ENCODE measurements around the gene CCDC33. TPM values are rescaled to one million over a fixed set of nuclear protein-coding genes. Genes with fewer than 3 reads are reported as not detected.

The CCDC33 gene
- total and polyA plus RNA-seq, 10 of the 15 experiments (the other 5 are each of a cell fraction or from before 2014, with no cell fraction given), result 0.57 to 5.8 (median 4.3) TPM

DNA sequence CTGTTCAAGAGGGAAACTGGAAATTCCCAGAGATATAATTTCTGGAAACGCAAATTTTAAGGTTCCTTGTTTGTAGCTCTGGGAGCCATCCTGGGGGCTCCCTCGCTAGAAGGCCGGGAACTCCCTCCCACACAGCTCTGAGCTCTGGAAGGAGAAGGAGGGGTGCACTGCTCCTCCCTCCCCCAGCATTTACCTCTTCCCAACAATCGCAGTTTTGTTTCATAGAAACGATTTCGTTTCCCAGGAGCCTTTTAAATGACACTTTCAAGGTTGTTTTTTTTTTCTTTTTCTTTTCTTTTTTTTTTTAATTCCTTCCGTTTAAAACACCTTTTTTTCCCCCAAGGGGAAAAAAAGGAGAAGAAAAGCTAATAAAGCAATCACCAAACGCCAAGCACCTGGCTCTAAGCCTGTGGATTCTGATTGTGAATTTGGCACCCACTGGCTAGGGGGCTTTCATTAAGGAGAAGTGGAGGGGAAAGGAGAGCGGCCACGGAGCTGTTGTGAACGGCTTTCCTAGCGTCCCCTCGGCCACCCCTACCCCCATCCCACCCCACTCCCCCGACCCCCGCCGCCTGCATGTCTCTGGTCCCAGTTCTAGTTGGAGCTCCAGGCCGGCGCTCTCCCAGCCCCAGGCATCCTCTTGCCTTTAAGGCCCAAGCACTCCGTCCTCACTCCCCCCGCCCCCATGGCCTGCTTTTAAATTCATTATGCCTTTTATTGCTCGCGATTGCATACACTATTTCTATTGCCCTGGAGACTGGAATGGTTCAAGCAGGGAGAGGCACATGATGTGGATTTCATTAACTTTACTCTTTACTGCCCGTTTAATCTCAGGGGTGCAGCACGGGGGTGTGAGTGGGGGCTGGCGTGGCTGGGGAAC lies 13.6 kb upstream of the CCDC33 start:
- SMC1A ChIA-PET (ENCODE audit: uncharacterized antibody, unreplicated experiment), result no interaction called here
- no peaks in the 10 kb centered on the region for H3K9me3 ChIP-seq (replicated peaks; ENCODE audit: control insufficient read depth, insufficient read depth, low read length)
- no TSS peak for BruUV-seq (replicated peaks)
- WGBS (ENCODE audit: insufficient coverage, insufficient replicate concordance, low lambda C conversion rate, missing lambda C conversion rate), result 14% methylated on average over 19 of the region's 25 CpGs
- H3K79me2 ChIP-seq (ENCODE audit: control insufficient read depth, insufficient read depth, low read length), result no peaks in the 10 kb centered on the region
- no peak overlapping the region for H2AFZ ChIP-seq (ENCODE audit: control insufficient read depth, low read depth, low read length)
- in situ Hi-C loops (cut with MboI), result no loop called here
- DNase-seq (ENCODE audit: low read depth, low spot score) (no peak), FAIRE-seq (no peak), ATAC-seq (no peak)
- no peak overlapping the region for H3K4me2 ChIP-seq (ENCODE audit: control insufficient read depth, insufficient read depth)
- peaks cover 0 to 11% of the 10 kb centered on the region in 2 experiments; a peak in 3 of 4 replicates for H3K27me3 ChIP-seq (replicated peaks in 1 of 2; ENCODE audit: control insufficient read depth in 2 of 2, insufficient read depth in 2 of 2, low read length in 1 of 2)
- H3K4me3 ChIP-seq, result no peak overlapping the region
- no peak overlapping the region for H3K9ac ChIP-seq (ENCODE audit: control insufficient read depth, insufficient read depth, low read length)
- no peak for TF ChIP-seq SRF (IDR thresholded peaks at IDR 0.05; ENCODE audit: low read depth in 2 of 2, low read length in 2 of 2)
- no peak for TF ChIP-seq EZH2 (IDR thresholded peaks at IDR 0.05; ENCODE audit: borderline replicate concordance, control insufficient read depth, low read depth, low read length)
- no peak for TF ChIP-seq TARDBP (IDR thresholded peaks at IDR 0.05; ENCODE audit: borderline replicate concordance)
- no peak for TF ChIP-seq RCOR1 (conservative IDR thresholded peaks at IDR 0.05; ENCODE audit: low read depth, low read length)
- no peak for TF ChIP-seq IRF4 (IDR thresholded peaks at IDR 0.05; ENCODE audit: low read depth, low read length)
- TF ChIP-seq, protein P1, sequence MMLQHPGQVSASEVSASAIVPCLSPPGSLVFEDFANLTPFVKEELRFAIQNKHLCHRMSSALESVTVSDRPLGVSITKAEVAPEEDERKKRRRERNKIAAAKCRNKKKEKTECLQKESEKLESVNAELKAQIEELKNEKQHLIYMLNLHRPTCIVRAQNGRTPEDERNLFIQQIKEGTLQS (IDR thresholded peaks at IDR 0.05; ENCODE audit: borderline replicate concordance, extremely low read depth, low read depth, low read length), result no peak
- TF ChIP-seq IKZF2 (IDR thresholded peaks at IDR 0.05), result no peak
- TF ChIP-seq, protein P2, sequence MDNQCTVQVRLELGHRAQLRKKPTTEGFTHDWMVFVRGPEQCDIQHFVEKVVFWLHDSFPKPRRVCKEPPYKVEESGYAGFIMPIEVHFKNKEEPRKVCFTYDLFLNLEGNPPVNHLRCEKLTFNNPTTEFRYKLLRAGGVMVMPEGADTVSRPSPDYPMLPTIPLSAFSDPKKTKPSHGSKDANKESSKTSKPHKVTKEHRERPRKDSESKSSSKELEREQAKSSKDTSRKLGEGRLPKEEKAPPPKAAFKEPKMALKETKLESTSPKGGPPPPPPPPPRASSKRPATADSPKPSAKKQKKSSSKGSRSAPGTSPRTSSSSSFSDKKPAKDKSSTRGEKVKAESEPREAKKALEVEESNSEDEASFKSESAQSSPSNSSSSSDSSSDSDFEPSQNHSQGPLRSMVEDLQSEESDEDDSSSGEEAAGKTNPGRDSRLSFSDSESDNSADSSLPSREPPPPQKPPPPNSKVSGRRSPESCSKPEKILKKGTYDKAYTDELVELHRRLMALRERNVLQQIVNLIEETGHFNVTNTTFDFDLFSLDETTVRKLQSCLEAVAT (IDR thresholded peaks at IDR 0.05), result no peak
- no peak for TF ChIP-seq NBN (IDR thresholded peaks at IDR 0.05)
- TF ChIP-seq MYC (IDR thresholded peaks at IDR 0.05; ENCODE audit: insufficient read depth, insufficient read length, insufficient replicate concordance, low read length, severe bottlenecking), result no peak
- no peak for TF ChIP-seq IKZF1 (conservative IDR thresholded peaks at IDR 0.05)
- TF ChIP-seq POLR2AphosphoS2 (IDR thresholded peaks at IDR 0.05; ENCODE audit: low read depth, low read length), result no peak
- intact Hi-C loops (cut with micrococcal nuclease; ENCODE audit: unreplicated experiment), result no loop called here
- RAD21 ChIA-PET (ENCODE audit: unreplicated experiment), result no interaction called here
- CTCF ChIA-PET, result no interaction called here
- H3K36me3 ChIP-seq (ENCODE audit: control insufficient read depth in 2 of 2, insufficient read depth in 2 of 2, low read length in 1 of 2), result no peaks in the 10 kb centered on the region
- POLR2A ChIA-PET, result no interaction called here
- H4K20me1 ChIP-seq (ENCODE audit: control insufficient read depth, insufficient read depth), result no peaks in the 10 kb centered on the region
- H3K4me1 ChIP-seq (ENCODE audit: control insufficient read depth, insufficient read depth, low read length), result no peaks in the 10 kb centered on the region
- no peak overlapping the region for H3K27ac ChIP-seq (ENCODE audit: control insufficient read depth, insufficient read depth)

Measured in GM12878 (cell line).